Tibial artery (tissue), 4 donors: ENCODE results near the gene FANCE.

Experiments
- DNase-seq, 2 donors: peaks; one replicate each; pipeline ENCODE4 v3.0.0-alpha.2; 2019
- H3K27ac ChIP-seq, 2 donors: fragments of 200-600 bp; sonication (generic) in 1 of 2; 1 replicate in 1 of 2; 2 replicates in 1 of 2; pipeline ENCODE4 v1.5.1; 2018 to 2019; ENCODE audit warnings: mild to moderate bottlenecking in 1 of 2
- H3K27me3 ChIP-seq, 2 donors: fragments of 200-600 bp; sonication (generic) in 1 of 2; one replicate each; pipeline versions ENCODE4 v1.5.1 to v1.6.0; 2016 to 2019
- H3K36me3 ChIP-seq, 3 donors: fragments of 200-600 bp; sonication (generic) in 2 of 3; one replicate each; pipeline ENCODE4 v1.5.1; 2016 to 2019; ENCODE audit warnings: mild to moderate bottlenecking in 2 of 3
- H3K4me1 ChIP-seq, 4 donors: fragments of 200-600 bp; sonication (generic) in 2 of 4; 1 replicate in 3 of 4; 2 replicates in 1 of 4; pipeline ENCODE4 v1.5.1; 2016 to 2019
- H3K4me3 ChIP-seq, 2 donors: fragments of 200-600 bp; sonication (generic) in 1 of 2; 1 replicate in 1 of 2; 2 replicates in 1 of 2; pipeline ENCODE4 v1.5.1; 2018 to 2019; ENCODE audit warnings: mild to moderate bottlenecking in 2 of 2
- H3K9me3 ChIP-seq, 3 donors: fragments of 200-600 bp; sonication (generic) in 1 of 3; one replicate each; pipeline ENCODE4 v1.5.1; 2016 to 2019
- CTCF ChIP-seq, 2 experiments: fragments of 200-600 bp in 1 of 2; fragments of 450-650 bp in 1 of 2; IDR thresholded peaks; one replicate each; pipeline ENCODE4 v1.5.1; 2017 to 2019; ENCODE audit warnings: antibody characterized with exemption in 2 of 2, mild to moderate bottlenecking in 1 of 2, moderate library complexity in 1 of 2
- intact Hi-C: fragments of 100-400 bp; cut with DNase I; formaldehyde crosslinking; loops from one replicate; pipeline ENCODE4 v1.15.0; 2023; ENCODE audit warnings: low total_unique reads

FANCE gene

GRCh38 chr6:35505999-35506412 is 53.9 kb downstream of the FANCE start:
- no peak for TF ChIP-seq CTCF (IDR thresholded peaks at IDR 0.05)
- Histone ChIP-seq H3K36me3 (no peaks in the 10 kb centered on the region), H3K27ac (no peak overlapping the region), H3K9me3 (no peaks in the 10 kb centered on the region), H3K4me3 (no peak overlapping the region), H3K4me1 (peaks cover 0 to 8% (median 0%) of the 10 kb centered on the region in 4 donors), H3K27me3 (peaks cover 0 to 78% of the 10 kb centered on the region in 2 donors)
- intact Hi-C loops: no loop called here
- no peak for DNase-seq

GRCh38 chr6:35506536-35506935 is 54.4 kb downstream of the FANCE start:
- H3K4me3 ChIP-seq: no peak overlapping the region
- H3K4me1 ChIP-seq: peaks cover 0 to 11% (median 1%) of the 10 kb centered on the region in 4 donors
- no peaks in the 10 kb centered on the region for H3K9me3 ChIP-seq
- no peak for DNase-seq
- no peak overlapping the region for H3K27ac ChIP-seq
- intact Hi-C loops: no loop called here
- TF ChIP-seq CTCF (IDR thresholded peaks at IDR 0.05): no peak
- H3K36me3 ChIP-seq: no peaks in the 10 kb centered on the region
- H3K27me3 ChIP-seq: peaks cover 0 to 84% of the 10 kb centered on the region in 2 donors

GRCh38 chr6:35507221-35507620 is 55.1 kb downstream of the FANCE start:
- H3K27me3 ChIP-seq: peaks cover 3 to 90% of the 10 kb centered on the region in 2 donors
- H3K9me3 ChIP-seq: no peaks in the 10 kb centered on the region
- no peak overlapping the region for H3K27ac ChIP-seq
- no peaks in the 10 kb centered on the region for H3K36me3 ChIP-seq
- TF ChIP-seq CTCF (IDR thresholded peaks at IDR 0.05): no peak
- intact Hi-C loops: no loop called here
- no peak overlapping the region for H3K4me3 ChIP-seq
- no peak for DNase-seq
- peaks cover 0 to 17% (median 8%) of the 10 kb centered on the region in 4 donors for H3K4me1 ChIP-seq

- DNase-seq: no peak
- peaks cover 0 to 17% (median 8%) of the 10 kb centered on the region in 4 donors for H3K4me1 ChIP-seq
- intact Hi-C loops: no loop called here
- TF ChIP-seq CTCF (IDR thresholded peaks at IDR 0.05): no peak
- no peaks in the 10 kb centered on the region for H3K36me3 ChIP-seq
- no peak overlapping the region for H3K4me3 ChIP-seq
- peaks cover 3 to 93% of the 10 kb centered on the region in 2 donors for H3K27me3 ChIP-seq
- no peak overlapping the region for H3K27ac ChIP-seq
- H3K9me3 ChIP-seq: no peaks in the 10 kb centered on the region
Observed at GRCh38 chr6:35508027-35508426, 55.9 kb downstream of the FANCE start.

GRCh38 chr6:35508542-35508941 is 56.4 kb downstream of the FANCE start:
- Histone ChIP-seq H3K4me3 (no peak overlapping the region), H3K36me3 (no peaks in the 10 kb centered on the region), H3K4me1 (peaks cover 0 to 17% (median 8%) of the 10 kb centered on the region in 4 donors), H3K27me3 (peaks cover 3 to 96% of the 10 kb centered on the region in 2 donors), H3K27ac (no peak overlapping the region), H3K9me3 (no peaks in the 10 kb centered on the region)
- DNase-seq: no peak
- intact Hi-C loops: no loop called here
- TF ChIP-seq CTCF (IDR thresholded peaks at IDR 0.05): no peak
